ENCODE measurements around the gene ACTL9. TPM values are rescaled to one million over a fixed set of nuclear protein-coding genes. Genes with fewer than 3 reads are reported as not detected.
"Not testable (repeated sequence)": the region's sequence is repeated elsewhere in the genome, so short reads cannot be mapped to it uniquely, and the experiment has no call there.

Gene ACTL9
- total and polyA plus RNA-seq, 2 donors, result not detected

- Histone ChIP-seq H3K27ac (ENCODE audit: low read depth in 1 of 2, low read length in 1 of 2) (peak overlapping the region in 1 of 2 donors; percentile 21), H3K4me3 (ENCODE audit: low read length in 2 of 2) (no peak overlapping the region), H3K9me3 (ENCODE audit: control insufficient read depth in 2 of 2, insufficient read depth in 1 of 2, low read length in 1 of 2) (no peaks in the 10 kb centered on the region), H3K36me3 (ENCODE audit: control insufficient read depth in 2 of 2, insufficient read depth in 2 of 2, low read length in 1 of 2) (no peaks in the 10 kb centered on the region), H3K27me3 (ENCODE audit: control insufficient read depth in 2 of 2, insufficient read depth in 1 of 2, low read length in 1 of 2) (no peaks in the 10 kb centered on the region), H3K4me1 (ENCODE audit: control insufficient read depth in 2 of 2, insufficient read depth in 2 of 2, low read length in 2 of 2) (peaks cover 0 to 7% of the 10 kb centered on the region in 2 donors)
- 2% methylated on average over 5 of the region's 5 CpGs for WGBS
- DNase-seq (ENCODE audit: low read depth in 6 of 9, low spot score in 9 of 9), result peak in 3 of 9 donors; percentile 15 to 54 (median 16)
Observed at GRCh38 chr19:8705742-8706141, 7.1 kb upstream of the ACTL9 start.

GRCh38 chr19:8705304-8705703 is 6.7 kb upstream of the ACTL9 start:
- H3K4me3 ChIP-seq (ENCODE audit: low read length in 2 of 2); H3K36me3 ChIP-seq (ENCODE audit: control insufficient read depth in 2 of 2, insufficient read depth in 2 of 2, low read length in 1 of 2); H3K4me1 ChIP-seq (ENCODE audit: control insufficient read depth in 2 of 2, insufficient read depth in 2 of 2, low read length in 2 of 2); DNase-seq (ENCODE audit: low read depth in 6 of 9, low spot score in 9 of 9); H3K27me3 ChIP-seq (ENCODE audit: control insufficient read depth in 2 of 2, insufficient read depth in 1 of 2, low read length in 1 of 2); H3K9me3 ChIP-seq (ENCODE audit: control insufficient read depth in 2 of 2, insufficient read depth in 1 of 2, low read length in 1 of 2): not testable (repeated sequence)
- peak overlapping the region in 1 of 2 donors; percentile 21 for H3K27ac ChIP-seq (ENCODE audit: low read depth in 1 of 2, low read length in 1 of 2)
- WGBS, result 69% methylated on average over 3 of the region's 3 CpGs

- no peaks in the 10 kb centered on the region for H3K9me3 ChIP-seq (ENCODE audit: control insufficient read depth in 2 of 2, insufficient read depth in 1 of 2, low read length in 1 of 2)
- H3K36me3 ChIP-seq (ENCODE audit: control insufficient read depth in 2 of 2, insufficient read depth in 2 of 2, low read length in 1 of 2), result no peaks in the 10 kb centered on the region
- peaks cover 0 to 5% of the 10 kb centered on the region in 2 donors for H3K27me3 ChIP-seq (ENCODE audit: control insufficient read depth in 2 of 2, insufficient read depth in 1 of 2, low read length in 1 of 2)
- H3K4me3 ChIP-seq (ENCODE audit: low read length in 2 of 2), result no peak overlapping the region
- H3K4me1 ChIP-seq (ENCODE audit: control insufficient read depth in 2 of 2, insufficient read depth in 2 of 2, low read length in 2 of 2), result peaks cover 0 to 7% of the 10 kb centered on the region in 2 donors
- no peak for DNase-seq (ENCODE audit: low read depth in 6 of 9, low spot score in 9 of 9)
- 66% methylated on average over 7 of the region's 7 CpGs for WGBS
- H3K27ac ChIP-seq (ENCODE audit: low read depth in 1 of 2, low read length in 1 of 2), result no peak overlapping the region
Observed at GRCh38 chr19:8703223-8703622, 4.6 kb upstream of the ACTL9 start.

GRCh38 chr19:8702350-8702749 is 3.8 kb upstream of the ACTL9 start:
- peaks cover 0 to 14% of the 10 kb centered on the region in 2 donors for H3K27me3 ChIP-seq (ENCODE audit: control insufficient read depth in 2 of 2, insufficient read depth in 1 of 2, low read length in 1 of 2)
- no peak for DNase-seq (ENCODE audit: low read depth in 6 of 9, low spot score in 9 of 9)
- no peaks in the 10 kb centered on the region for H3K9me3 ChIP-seq (ENCODE audit: control insufficient read depth in 2 of 2, insufficient read depth in 1 of 2, low read length in 1 of 2)
- H3K27ac ChIP-seq (ENCODE audit: low read depth in 1 of 2, low read length in 1 of 2), result no peak overlapping the region
- WGBS, result 13% methylated on average over 5 of the region's 5 CpGs
- no peaks in the 10 kb centered on the region for H3K36me3 ChIP-seq (ENCODE audit: control insufficient read depth in 2 of 2, insufficient read depth in 2 of 2, low read length in 1 of 2)
- peaks cover 0 to 7% of the 10 kb centered on the region in 2 donors for H3K4me1 ChIP-seq (ENCODE audit: control insufficient read depth in 2 of 2, insufficient read depth in 2 of 2, low read length in 2 of 2)
- no peak overlapping the region for H3K4me3 ChIP-seq (ENCODE audit: low read length in 2 of 2)

- no peak overlapping the region for H3K4me3 ChIP-seq (ENCODE audit: low read length in 2 of 2)
- no peaks in the 10 kb centered on the region for H3K36me3 ChIP-seq (ENCODE audit: control insufficient read depth in 2 of 2, insufficient read depth in 2 of 2, low read length in 1 of 2)
- DNase-seq (ENCODE audit: low read depth in 6 of 9, low spot score in 9 of 9), result no peak
- H3K27me3 ChIP-seq (ENCODE audit: control insufficient read depth in 2 of 2, insufficient read depth in 1 of 2, low read length in 1 of 2), result peaks cover 0 to 18% of the 10 kb centered on the region in 2 donors
- WGBS, result 94% methylated on average over 2 of the region's 2 CpGs
- no peak overlapping the region for H3K27ac ChIP-seq (ENCODE audit: low read depth in 1 of 2, low read length in 1 of 2)
- no peaks in the 10 kb centered on the region for H3K9me3 ChIP-seq (ENCODE audit: control insufficient read depth in 2 of 2, insufficient read depth in 1 of 2, low read length in 1 of 2)
- H3K4me1 ChIP-seq (ENCODE audit: control insufficient read depth in 2 of 2, insufficient read depth in 2 of 2, low read length in 2 of 2), result peaks cover 0 to 7% of the 10 kb centered on the region in 2 donors
Observed at GRCh38 chr19:8700956-8701355, 2.4 kb upstream of the ACTL9 start.

- H3K27me3 ChIP-seq (ENCODE audit: control insufficient read depth in 2 of 2, insufficient read depth in 1 of 2, low read length in 1 of 2), result peaks cover 0 to 18% of the 10 kb centered on the region in 2 donors
- DNase-seq (ENCODE audit: low read depth in 6 of 9, low spot score in 9 of 9), result no peak
Observed at GRCh38 chr19:8699908-8700307, 1.3 kb upstream of the ACTL9 start.

GRCh38 chr19:8697671-8698432 is 743 bp downstream of the ACTL9 start:
- Histone ChIP-seq H3K4me3 (ENCODE audit: low read length in 2 of 2) (no peak overlapping the region), H3K4me1 (ENCODE audit: control insufficient read depth in 2 of 2, insufficient read depth in 2 of 2, low read length in 2 of 2) (peaks cover 0 to 4% of the 10 kb centered on the region in 2 donors), H3K27me3 (ENCODE audit: control insufficient read depth in 2 of 2, insufficient read depth in 1 of 2, low read length in 1 of 2) (peaks cover 0 to 18% of the 10 kb centered on the region in 2 donors), H3K36me3 (ENCODE audit: control insufficient read depth in 2 of 2, insufficient read depth in 2 of 2, low read length in 1 of 2) (no peaks in the 10 kb centered on the region), H3K27ac (ENCODE audit: low read depth in 1 of 2, low read length in 1 of 2) (no peak overlapping the region), H3K9me3 (ENCODE audit: control insufficient read depth in 2 of 2, insufficient read depth in 1 of 2, low read length in 1 of 2) (no peaks in the 10 kb centered on the region)
- WGBS, result 73% methylated on average over 60 of the region's 60 CpGs
- no peak for DNase-seq (ENCODE audit: low read depth in 6 of 9, low spot score in 9 of 9)

More at GRCh38 chr19:8699908-8700307, 1.3 kb upstream of the ACTL9 start:
- Histone ChIP-seq H3K27ac (ENCODE audit: low read depth in 1 of 2, low read length in 1 of 2) (no peak overlapping the region), H3K36me3 (ENCODE audit: control insufficient read depth in 2 of 2, insufficient read depth in 2 of 2, low read length in 1 of 2) (no peaks in the 10 kb centered on the region), H3K9me3 (ENCODE audit: control insufficient read depth in 2 of 2, insufficient read depth in 1 of 2, low read length in 1 of 2) (no peaks in the 10 kb centered on the region), H3K4me1 (ENCODE audit: control insufficient read depth in 2 of 2, insufficient read depth in 2 of 2, low read length in 2 of 2) (peaks cover 0 to 2% of the 10 kb centered on the region in 2 donors), H3K4me3 (ENCODE audit: low read length in 2 of 2) (no peak overlapping the region)

- H3K4me3 ChIP-seq (ENCODE audit: low read length in 2 of 2), result no peak overlapping the region
- no peaks in the 10 kb centered on the region for H3K36me3 ChIP-seq (ENCODE audit: control insufficient read depth in 2 of 2, insufficient read depth in 2 of 2, low read length in 1 of 2)
- DNase-seq (ENCODE audit: low read depth in 6 of 9, low spot score in 9 of 9), result no peak
- H3K27ac ChIP-seq (ENCODE audit: low read depth in 1 of 2, low read length in 1 of 2), result no peak overlapping the region
- H3K9me3 ChIP-seq (ENCODE audit: control insufficient read depth in 2 of 2, insufficient read depth in 1 of 2, low read length in 1 of 2), result no peaks in the 10 kb centered on the region
- H3K4me1 ChIP-seq (ENCODE audit: control insufficient read depth in 2 of 2, insufficient read depth in 2 of 2, low read length in 2 of 2), result peaks cover 0 to 4% of the 10 kb centered on the region in 2 donors
- 77% methylated on average over 1 of the region's 1 CpG for WGBS
- H3K27me3 ChIP-seq (ENCODE audit: control insufficient read depth in 2 of 2, insufficient read depth in 1 of 2, low read length in 1 of 2), result peaks cover 0 to 18% of the 10 kb centered on the region in 2 donors
Observed at GRCh38 chr19:8696993-8697392, 1.6 kb downstream of the ACTL9 start.

GRCh38 chr19:8695911-8696310 is 2.7 kb downstream of the ACTL9 start:
- Histone ChIP-seq H3K27me3 (ENCODE audit: control insufficient read depth in 2 of 2, insufficient read depth in 1 of 2, low read length in 1 of 2) (peaks cover 0 to 18% of the 10 kb centered on the region in 2 donors), H3K9me3 (ENCODE audit: control insufficient read depth in 2 of 2, insufficient read depth in 1 of 2, low read length in 1 of 2) (no peaks in the 10 kb centered on the region), H3K36me3 (ENCODE audit: control insufficient read depth in 2 of 2, insufficient read depth in 2 of 2, low read length in 1 of 2) (no peaks in the 10 kb centered on the region), H3K4me1 (ENCODE audit: control insufficient read depth in 2 of 2, insufficient read depth in 2 of 2, low read length in 2 of 2) (peaks cover 0 to 4% of the 10 kb centered on the region in 2 donors), H3K27ac (ENCODE audit: low read depth in 1 of 2, low read length in 1 of 2) (no peak overlapping the region), H3K4me3 (ENCODE audit: low read length in 2 of 2) (no peak overlapping the region)
- 93% methylated on average over 6 of the region's 6 CpGs for WGBS
- no peak for DNase-seq (ENCODE audit: low read depth in 6 of 9, low spot score in 9 of 9)
